Measurements from ENCODE around the gene CCDC88C. TPM values are rescaled to one million over a fixed set of nuclear protein-coding genes. Genes with fewer than 3 reads are reported as not detected.

CCDC88C gene
- total and polyA plus RNA-seq, 7 donors: 0.95 to 45.7 (median 3.9) TPM

DNA sequence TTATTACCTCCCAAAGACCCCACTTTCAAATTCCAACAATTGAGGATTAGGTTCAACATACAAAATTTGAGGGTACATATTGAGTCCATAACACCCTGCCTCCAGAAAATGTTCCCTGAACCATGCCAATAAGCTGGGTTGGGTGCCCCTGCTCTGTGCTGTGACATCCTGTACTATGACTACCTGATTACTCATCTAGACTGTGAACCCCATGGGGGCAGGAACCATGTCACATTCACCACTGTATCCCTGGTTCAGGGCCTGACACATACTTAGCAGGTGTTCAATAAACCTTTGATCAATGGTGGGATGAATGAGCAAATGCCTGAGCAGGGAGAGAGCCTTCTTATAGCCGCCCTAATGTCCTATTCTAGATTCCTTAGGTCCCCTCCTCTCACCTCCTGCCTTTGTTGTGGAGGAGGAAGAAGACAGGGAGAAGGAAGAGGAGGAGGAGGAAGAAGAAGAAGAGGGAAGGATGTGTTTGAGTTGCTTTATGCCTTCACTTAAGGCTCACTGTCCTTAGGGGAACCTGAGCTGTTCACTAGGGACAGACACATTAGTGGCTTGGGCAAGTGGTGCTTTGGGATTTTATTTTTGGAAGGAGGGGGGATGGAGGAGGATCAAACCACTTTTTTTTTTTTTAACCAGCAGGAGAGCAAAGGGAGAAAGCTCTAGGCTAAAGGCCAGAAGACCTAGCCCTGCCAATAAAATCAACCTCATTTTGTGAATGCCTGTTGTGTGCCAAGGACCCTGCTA lies 194.4 kb downstream of the CCDC88C start:
- Histone ChIP-seq H3K4me1 (no peaks in the 10 kb centered on the region), H3K36me3 (peaks cover 0 to 58% (median 5%) of the 10 kb centered on the region in 4 donors), H3K4me3 (no peak overlapping the region), H3K27me3 (no peaks in the 10 kb centered on the region), H3K9me3 (no peaks in the 10 kb centered on the region), H3K27ac (no peak overlapping the region)
- intact Hi-C loops (cut with DNase I): no loop called here
- no peak for DNase-seq
- 87 to 97% methylated on average over 1 of the region's 1 CpG for WGBS, 2 donors
- TF ChIP-seq POLR2A (IDR thresholded peaks at IDR 0.05) (no peak), EP300 (IDR thresholded peaks at IDR 0.05) (no peak), CTCF (IDR thresholded peaks at IDR 0.05) (no peak), POLR2AphosphoS5 (IDR thresholded peaks at IDR 0.05) (no peak)

Other genes starting within 250 kb of the CCDC88C start
- gene GPR68, start 173.1 kb downstream of the CCDC88C start, total RNA-seq: 1 to 10 TPM in 2 of 4 donors, under 1 TPM in 2; 0.66 to 1.7 (median 1.2) TPM
- gene GPR68, start 173.1 kb downstream of the CCDC88C start, polyA plus RNA-seq: 1 to 10 TPM in 1 of 3 donors, under 1 TPM in 1, not detected in 1; 0.46 to 1.4 TPM
- 10 to 100 TPM; 69.6 to 78.9 (median 75.1) TPM for gene PPP4R3A, start 92.5 kb upstream of the CCDC88C start, total RNA-seq
- 10 to 100 TPM; 46.2 to 92.2 (median 68.7) TPM for gene PPP4R3A, start 92.5 kb upstream of the CCDC88C start, polyA plus RNA-seq